ENCODE results near the gene SSRP1.
A peak's percentile ranks its signal among the peaks of the same experiment; 100 is the strongest.
"Not testable (repeated sequence)": the region's sequence is repeated elsewhere in the genome, so short reads cannot be mapped to it uniquely, and the experiment has no call there.

Gene SSRP1

DNA sequence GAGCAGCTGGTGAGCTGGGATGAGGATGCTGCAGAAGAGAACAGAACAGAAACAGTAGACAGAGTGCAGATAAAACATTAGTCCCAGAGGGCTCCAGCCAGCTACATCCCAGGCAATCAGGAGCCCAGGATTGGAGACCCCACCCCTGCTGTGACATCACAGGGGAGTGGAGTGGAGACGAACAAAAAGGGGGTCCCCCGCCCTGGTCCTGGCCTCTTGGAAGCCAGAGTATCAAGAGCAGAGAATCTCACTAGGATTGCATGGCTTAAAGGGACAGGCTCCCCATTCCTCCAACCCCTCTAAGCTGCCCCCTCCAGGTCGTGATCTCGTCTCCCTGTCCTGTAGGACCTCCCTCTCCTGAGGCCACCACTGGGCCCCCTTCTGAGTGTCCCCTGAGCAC is 2.5 kb upstream of the SSRP1 start, which contains the start of gene P2RX3:
Gene P2RX3, plus strand, starts transcription at position 211 of the 400 bp plus-strand sequence. CDS start 199 bp downstream, outside the sequence.
- peak; percentile 97 for DNase-seq (ENCODE audit: low spot score)

DNA sequence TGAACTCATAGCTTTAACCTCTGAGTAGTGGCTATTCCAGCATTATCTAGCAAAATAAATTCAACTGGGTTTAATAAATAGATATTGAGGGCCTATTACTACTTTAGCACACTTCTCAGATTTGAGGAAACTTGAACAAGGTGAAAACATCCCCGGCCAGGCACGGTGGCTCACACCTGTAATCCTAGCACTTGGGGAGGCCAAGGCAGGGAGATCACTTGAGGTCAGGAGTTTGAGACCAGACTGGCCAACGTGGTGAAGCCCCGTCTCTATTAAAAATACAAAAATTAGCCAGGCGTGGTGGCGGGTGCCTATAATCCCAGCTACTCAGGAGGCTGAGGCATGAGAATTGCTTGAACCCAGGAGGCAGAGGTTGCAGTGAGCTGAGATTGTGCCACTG is 1.2 kb upstream of the SSRP1 start:
- DNase-seq (ENCODE audit: low spot score) = not testable (repeated sequence)

- no peak for DNase-seq (ENCODE audit: low spot score)
Observed at GRCh38 chr11:57336111-57336666, 497 bp upstream of the SSRP1 start.

DNA sequence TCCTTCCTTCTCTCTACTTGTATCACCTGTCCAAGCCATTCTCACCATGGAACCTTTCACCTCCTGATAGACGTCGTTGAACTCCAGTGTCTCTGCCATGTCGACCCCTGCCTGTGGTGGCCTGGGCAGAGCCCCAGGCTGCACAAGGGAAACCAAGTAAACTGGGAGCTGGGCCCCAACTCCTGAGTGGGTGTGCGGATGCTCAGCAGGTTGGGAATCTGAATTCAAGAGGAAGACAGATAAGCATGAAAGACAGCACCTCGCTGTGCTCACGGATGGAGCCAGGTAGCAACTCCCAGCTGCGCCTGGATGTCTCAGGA is 709 bp downstream of the SSRP1 start:
- DNase-seq (ENCODE audit: low spot score) = no peak

- DNase-seq (ENCODE audit: low spot score) = no peak
Observed at GRCh38 chr11:57332694-57333440, 2.8 kb downstream of the SSRP1 start.

- no peak for DNase-seq (ENCODE audit: low spot score)
Observed at GRCh38 chr11:57331720-57332119, 4.0 kb downstream of the SSRP1 start.

- DNase-seq (ENCODE audit: low spot score) = no peak
Observed at GRCh38 chr11:57330029-57330428, 5.7 kb downstream of the SSRP1 start.

DNA sequence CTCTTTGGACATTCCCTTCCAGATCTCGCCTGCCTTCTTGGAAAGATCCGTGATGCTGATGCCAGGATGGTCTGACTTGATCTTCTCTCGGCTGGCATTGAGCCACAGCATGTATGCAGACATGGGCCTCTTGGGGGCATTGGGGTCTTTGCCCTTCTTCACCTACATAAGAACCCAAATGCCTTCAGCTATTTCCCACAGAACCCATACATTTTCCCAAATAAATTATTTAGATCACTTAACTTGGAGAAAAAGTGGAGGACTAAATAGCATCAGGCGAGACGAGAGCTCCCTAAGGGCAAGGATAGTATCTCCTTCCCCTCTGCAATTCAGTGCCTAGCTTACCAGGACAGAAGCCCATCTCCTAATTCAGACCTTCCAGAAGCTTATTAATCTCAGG is 8.0 kb downstream of the SSRP1 start:
- DNase-seq (ENCODE audit: low spot score) = no peak

DNA sequence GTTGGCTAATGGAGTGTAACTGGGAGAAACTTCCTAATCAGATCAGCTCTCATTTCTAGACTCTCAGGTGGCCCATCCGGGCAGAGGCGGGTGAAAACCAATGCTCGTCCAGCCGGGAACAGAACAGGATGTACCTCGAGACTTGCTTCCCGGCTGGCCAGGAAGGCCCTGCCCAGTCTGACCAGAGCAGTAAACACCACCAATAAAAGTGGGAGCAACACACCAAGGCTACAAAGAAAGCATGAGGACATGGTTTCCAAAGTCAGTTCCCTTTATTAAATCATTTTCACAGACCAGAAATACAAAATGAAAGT is 10.0 kb downstream of the SSRP1 start:
- no peak for DNase-seq (ENCODE audit: low spot score)

- DNase-seq (ENCODE audit: low spot score) = peak; percentile 98
Observed at GRCh38 chr11:57324886-57325734, 10.6 kb downstream of the SSRP1 start, which contains the start of gene TNKS1BP1. Gene TNKS1BP1 (minus strand): TSS chr11:57324952. CDS start chr11:57321885, 3,067 bp downstream.

DNA sequence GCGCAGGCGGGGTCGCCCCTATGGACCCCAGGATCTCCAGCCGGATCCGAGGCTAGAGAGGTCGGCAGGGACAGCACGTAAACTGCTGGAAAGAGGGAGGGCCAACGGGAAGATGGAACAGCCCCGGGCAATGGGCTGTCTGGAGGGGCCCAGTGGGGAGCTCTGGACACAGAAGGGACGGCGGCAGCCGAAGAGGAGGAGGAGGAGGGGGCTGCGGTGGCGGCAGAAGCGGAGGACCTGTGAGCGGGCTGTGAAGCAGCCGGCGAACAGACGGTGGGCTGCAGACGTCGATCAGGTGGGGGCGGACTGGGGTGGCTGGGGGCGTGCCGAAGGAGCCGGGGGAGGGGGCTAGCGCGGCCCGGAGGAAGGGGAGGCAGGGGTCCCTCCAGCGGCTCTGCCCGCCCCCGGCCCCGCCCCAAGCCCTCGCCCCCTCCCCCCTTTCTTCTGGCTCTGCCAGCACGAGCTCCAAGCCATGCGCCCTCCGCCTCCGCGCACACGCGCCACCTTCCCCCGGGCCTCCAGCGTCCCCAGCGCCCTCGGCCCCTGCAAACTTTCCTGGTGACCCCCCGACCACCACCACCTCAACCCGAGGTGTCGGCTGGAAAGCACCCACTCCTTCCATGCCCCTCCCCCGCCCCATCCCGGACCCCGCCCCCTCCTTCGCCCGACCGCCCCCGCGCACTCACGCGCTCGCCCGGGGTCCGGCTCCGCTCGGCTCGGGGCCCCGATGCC is 11.4 kb downstream of the SSRP1 start:
- DNase-seq (ENCODE audit: low spot score) = peak; percentile 78

- no peak for DNase-seq (ENCODE audit: low spot score)
Observed at GRCh38 chr11:57323855-57324153, 11.9 kb downstream of the SSRP1 start.

DNA sequence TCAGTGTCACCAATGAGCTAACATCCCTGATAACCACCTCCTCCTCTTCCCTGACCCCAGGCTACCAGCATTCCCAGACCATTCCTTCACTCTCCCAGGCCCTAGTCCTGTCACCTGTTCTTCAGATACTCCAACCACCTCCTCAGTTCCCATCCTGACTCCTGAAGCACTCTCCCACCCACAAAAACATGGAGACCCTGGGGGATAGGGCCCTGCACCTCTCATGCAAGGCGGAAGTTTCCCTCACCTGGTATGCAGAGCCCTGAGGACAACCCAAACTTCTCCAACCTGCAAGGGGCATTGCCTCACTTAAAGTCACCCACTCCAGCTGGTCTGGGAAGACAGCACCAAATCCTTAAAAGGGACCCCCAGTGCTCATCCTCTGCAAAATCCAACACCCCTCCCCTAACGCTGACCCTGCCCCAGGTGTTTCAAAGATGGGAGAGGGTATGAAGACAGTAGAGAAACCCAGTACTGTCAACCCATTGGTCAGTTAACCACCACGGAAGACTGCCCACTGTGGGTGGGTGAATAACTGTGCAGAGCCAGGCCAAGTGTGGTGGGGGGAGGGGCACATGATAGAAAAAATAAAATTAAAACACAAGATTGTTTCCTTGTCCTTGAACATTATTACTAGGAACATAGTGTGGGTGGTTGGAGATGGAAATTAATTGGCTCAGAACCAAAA is 12.4 kb downstream of the SSRP1 start:
- no peak for DNase-seq (ENCODE audit: low spot score)

- peak; percentile 64 for DNase-seq (ENCODE audit: low spot score)
Observed at GRCh38 chr11:57322256-57323166, 13.2 kb downstream of the SSRP1 start.

DNA sequence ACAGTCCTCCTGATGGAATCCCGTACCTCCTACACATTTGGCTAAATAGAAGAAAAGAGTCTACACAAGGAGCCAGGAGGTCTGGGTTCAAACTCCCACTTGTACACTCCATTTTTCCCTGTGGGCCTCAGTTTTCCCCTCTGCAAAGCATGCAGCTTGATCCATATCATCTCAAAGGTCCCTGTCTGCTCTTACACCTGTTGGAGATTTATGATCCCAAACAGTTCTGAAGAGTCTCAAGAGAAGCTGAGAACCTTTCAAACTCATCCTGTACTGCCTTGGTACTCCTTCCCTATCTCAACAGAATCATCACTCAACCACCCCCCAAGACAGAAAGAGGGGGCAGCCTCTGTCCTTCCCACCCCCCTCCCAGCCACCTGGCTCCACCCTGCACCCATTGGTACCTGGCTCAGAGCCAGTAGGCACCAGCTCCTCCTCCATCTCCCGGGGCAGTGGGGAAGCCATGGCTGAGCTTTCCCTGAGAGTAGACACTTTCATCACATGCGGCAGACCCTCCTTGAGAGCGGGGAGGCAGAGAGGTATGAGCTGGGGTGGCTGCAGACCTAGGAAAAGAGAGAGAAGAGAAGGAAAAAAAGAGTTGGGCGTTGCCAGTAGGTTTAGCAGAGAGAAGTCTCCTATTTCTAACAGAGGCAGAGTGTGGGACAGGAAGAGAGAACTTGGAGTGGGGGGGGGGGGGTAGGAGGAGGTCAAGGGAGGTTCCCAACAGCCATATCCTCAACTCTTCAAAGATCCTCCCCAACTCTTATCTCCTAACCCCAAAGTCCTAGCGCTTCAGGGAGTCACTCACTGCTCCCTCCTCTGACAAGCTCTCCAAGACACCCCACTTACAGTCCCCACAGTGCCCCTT is 14.1 kb downstream of the SSRP1 start:
- DNase-seq (ENCODE audit: low spot score) = no peak

GRCh38 chr11:57320719-57321387 is 14.8 kb downstream of the SSRP1 start:
- no peak for DNase-seq (ENCODE audit: low spot score)

DNA sequence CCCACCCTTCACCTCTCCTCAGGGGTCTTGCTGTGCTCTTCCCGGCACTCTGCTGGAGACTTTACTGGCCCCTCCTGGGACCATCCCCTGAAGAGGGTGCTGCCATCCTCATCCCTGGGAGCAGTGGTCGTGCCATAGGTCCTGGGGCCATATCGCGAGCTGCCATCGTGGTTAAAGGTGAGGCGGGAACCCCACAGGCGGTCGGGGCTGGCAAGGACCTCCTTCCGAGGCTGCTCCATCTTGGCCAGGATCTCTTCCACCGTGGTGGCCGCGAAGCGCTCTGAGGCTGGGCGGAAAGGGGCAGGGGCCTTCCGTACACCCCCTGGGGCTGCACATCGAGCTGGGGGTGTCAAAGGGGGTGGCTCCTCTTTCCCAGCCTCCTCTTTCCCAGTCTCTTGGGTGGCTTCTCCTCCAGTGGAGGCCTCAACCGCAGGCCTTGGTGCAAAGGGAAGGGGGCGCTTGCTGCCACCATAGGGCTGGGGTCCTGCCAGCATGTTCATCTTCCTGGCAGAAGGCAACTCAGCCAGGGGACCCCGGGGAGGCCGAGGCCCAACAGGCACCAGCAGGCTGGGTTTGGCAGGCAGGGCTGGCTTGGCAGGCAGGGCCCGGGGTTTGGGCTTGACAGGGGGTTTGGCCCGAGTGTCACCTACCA is 15.5 kb downstream of the SSRP1 start:
- DNase-seq (ENCODE audit: low spot score) = no peak

- no peak for DNase-seq (ENCODE audit: low spot score)
Observed at GRCh38 chr11:57318178-57318577, 17.5 kb downstream of the SSRP1 start.
